ENCODE data around the gene FMNL3.

DNA sequence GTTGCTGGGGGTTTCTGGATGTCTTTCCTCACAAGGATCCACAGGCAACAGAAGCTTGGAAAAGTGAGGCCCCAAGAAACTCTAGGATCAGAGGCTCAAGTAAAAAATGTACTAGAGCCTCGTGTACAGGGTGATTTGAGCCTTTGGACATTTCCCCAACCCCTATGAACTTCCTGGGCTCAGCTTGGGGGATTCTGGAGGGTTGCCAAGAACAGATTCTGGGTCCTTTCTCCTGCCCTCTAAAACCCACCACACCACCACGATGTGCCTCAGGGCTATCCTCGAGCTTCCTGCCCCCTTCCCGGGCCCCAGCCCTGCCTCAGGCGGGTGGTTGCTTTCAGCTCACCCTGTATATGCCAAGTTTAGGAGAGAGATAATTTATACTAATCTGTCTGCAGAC lies 102.3 kb downstream of the FMNL3 start:
- TF ChIP-seq, protein P1, sequence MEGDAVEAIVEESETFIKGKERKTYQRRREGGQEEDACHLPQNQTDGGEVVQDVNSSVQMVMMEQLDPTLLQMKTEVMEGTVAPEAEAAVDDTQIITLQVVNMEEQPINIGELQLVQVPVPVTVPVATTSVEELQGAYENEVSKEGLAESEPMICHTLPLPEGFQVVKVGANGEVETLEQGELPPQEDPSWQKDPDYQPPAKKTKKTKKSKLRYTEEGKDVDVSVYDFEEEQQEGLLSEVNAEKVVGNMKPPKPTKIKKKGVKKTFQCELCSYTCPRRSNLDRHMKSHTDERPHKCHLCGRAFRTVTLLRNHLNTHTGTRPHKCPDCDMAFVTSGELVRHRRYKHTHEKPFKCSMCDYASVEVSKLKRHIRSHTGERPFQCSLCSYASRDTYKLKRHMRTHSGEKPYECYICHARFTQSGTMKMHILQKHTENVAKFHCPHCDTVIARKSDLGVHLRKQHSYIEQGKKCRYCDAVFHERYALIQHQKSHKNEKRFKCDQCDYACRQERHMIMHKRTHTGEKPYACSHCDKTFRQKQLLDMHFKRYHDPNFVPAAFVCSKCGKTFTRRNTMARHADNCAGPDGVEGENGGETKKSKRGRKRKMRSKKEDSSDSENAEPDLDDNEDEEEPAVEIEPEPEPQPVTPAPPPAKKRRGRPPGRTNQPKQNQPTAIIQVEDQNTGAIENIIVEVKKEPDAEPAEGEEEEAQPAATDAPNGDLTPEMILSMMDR (IDR thresholded peaks at IDR 0.05; ENCODE audit: poor library complexity, severe bottlenecking) = no peak
- TF ChIP-seq, protein P2, sequence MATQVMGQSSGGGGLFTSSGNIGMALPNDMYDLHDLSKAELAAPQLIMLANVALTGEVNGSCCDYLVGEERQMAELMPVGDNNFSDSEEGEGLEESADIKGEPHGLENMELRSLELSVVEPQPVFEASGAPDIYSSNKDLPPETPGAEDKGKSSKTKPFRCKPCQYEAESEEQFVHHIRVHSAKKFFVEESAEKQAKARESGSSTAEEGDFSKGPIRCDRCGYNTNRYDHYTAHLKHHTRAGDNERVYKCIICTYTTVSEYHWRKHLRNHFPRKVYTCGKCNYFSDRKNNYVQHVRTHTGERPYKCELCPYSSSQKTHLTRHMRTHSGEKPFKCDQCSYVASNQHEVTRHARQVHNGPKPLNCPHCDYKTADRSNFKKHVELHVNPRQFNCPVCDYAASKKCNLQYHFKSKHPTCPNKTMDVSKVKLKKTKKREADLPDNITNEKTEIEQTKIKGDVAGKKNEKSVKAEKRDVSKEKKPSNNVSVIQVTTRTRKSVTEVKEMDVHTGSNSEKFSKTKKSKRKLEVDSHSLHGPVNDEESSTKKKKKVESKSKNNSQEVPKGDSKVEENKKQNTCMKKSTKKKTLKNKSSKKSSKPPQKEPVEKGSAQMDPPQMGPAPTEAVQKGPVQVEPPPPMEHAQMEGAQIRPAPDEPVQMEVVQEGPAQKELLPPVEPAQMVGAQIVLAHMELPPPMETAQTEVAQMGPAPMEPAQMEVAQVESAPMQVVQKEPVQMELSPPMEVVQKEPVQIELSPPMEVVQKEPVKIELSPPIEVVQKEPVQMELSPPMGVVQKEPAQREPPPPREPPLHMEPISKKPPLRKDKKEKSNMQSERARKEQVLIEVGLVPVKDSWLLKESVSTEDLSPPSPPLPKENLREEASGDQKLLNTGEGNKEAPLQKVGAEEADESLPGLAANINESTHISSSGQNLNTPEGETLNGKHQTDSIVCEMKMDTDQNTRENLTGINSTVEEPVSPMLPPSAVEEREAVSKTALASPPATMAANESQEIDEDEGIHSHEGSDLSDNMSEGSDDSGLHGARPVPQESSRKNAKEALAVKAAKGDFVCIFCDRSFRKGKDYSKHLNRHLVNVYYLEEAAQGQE (IDR thresholded peaks at IDR 0.05; ENCODE audit: borderline replicate concordance) = no peak
